Measurements from ENCODE around the gene HNRNPA1L2. TPM values are rescaled to one million over a fixed set of nuclear protein-coding genes. Genes with fewer than 3 reads are reported as not detected.

HNRNPA1L2 gene
- total RNA-seq, 1 experiment from 2014 or later: 10.6 TPM

DNA sequence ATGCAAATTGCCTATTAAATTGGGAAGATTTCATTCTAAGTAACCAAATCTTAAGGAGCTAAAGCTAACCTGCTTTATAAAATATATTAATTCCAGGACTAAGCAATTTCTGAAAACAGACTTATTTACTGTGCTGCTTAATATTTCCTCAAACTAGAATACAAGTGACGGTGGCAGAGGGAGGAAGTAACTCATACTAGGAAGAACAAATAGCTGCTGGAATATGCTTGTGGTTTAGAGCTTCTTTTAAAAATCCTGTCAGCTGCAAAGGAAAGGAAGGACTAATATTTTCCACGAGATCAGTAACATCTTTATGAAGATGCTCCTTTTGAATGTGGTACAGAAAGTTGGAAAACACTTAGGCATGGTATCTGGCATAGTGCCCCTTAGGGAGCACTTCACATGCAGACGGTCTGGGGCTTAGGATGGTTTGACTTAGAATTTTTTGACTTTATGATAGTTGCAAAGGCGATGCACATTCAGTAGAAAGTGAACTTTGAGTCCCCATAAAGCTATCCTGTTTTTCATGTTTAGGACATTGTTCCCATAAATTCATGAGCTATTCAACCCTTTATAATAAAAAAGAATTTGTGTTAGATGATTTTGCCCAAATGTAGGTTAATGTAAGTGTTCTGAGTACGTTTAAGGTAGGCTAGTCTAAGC lies 3.4 kb upstream of the HNRNPA1L2 start:
- no peak overlapping the region for H3K9ac ChIP-seq (ENCODE audit: extremely low read depth, insufficient read length, low read length)

More for the DNA sequence above, 3.4 kb upstream of the HNRNPA1L2 start:
- no peak overlapping the region for H3K23ac ChIP-seq (ENCODE audit: insufficient read length, low read depth, low read length)
- no peak overlapping the region for H2BK20ac ChIP-seq (ENCODE audit: low read depth, low read length, poor library complexity, severe bottlenecking)
- H3K27me3 Mint-ChIP-seq (ENCODE audit: low read depth): no peaks in the 10 kb centered on the region
- no peak overlapping the region for H2BK15ac ChIP-seq (ENCODE audit: low read depth, low read length)
- WGBS (ENCODE audit: extremely low coverage, insufficient read length, low lambda C conversion rate): no CpG with 5 or more reads among the region's 5 CpGs
- no peak overlapping the region for H2BK5ac ChIP-seq (ENCODE audit: insufficient read length, low read length)
- H3K9me3 Mint-ChIP-seq: no peaks in the 10 kb centered on the region
- peak overlapping the region in 1 of 3 experiments; percentile 74; a peak in 1 of 7 replicates for H3K27ac Mint-ChIP-seq
- no peak overlapping the region for H2AFZ ChIP-seq (ENCODE audit: low read length)
- no peaks in the 10 kb centered on the region for H3K79me2 ChIP-seq (ENCODE audit: insufficient read depth, low read length)
- no peak overlapping the region for H2BK12ac ChIP-seq (ENCODE audit: insufficient read length, low read depth, low read length)
- no peak for DNase-seq
- no peak overlapping the region for H3K4ac ChIP-seq (ENCODE audit: low read depth, low read length)
- H3K4me1 Mint-ChIP-seq: peaks cover 0 to 9% of the 10 kb centered on the region in 2 experiments; a peak in 3 of 4 replicates
- no peaks in the 10 kb centered on the region for H3K9me3 ChIP-seq (ENCODE audit: control insufficient read depth, low read depth, low read length)
- no peak overlapping the region for H2AK5ac ChIP-seq (ENCODE audit: insufficient read length, low read length)
- TF ChIP-seq, protein P1, sequence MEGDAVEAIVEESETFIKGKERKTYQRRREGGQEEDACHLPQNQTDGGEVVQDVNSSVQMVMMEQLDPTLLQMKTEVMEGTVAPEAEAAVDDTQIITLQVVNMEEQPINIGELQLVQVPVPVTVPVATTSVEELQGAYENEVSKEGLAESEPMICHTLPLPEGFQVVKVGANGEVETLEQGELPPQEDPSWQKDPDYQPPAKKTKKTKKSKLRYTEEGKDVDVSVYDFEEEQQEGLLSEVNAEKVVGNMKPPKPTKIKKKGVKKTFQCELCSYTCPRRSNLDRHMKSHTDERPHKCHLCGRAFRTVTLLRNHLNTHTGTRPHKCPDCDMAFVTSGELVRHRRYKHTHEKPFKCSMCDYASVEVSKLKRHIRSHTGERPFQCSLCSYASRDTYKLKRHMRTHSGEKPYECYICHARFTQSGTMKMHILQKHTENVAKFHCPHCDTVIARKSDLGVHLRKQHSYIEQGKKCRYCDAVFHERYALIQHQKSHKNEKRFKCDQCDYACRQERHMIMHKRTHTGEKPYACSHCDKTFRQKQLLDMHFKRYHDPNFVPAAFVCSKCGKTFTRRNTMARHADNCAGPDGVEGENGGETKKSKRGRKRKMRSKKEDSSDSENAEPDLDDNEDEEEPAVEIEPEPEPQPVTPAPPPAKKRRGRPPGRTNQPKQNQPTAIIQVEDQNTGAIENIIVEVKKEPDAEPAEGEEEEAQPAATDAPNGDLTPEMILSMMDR (conservative IDR thresholded peaks at IDR 0.05): no peak
- no peak overlapping the region for H2BK120ac ChIP-seq (ENCODE audit: low read depth, low read length, poor library complexity, severe bottlenecking)
- H4K5ac ChIP-seq (ENCODE audit: insufficient read length, low read depth, low read length): no peak overlapping the region
- no peak overlapping the region for H4K91ac ChIP-seq (ENCODE audit: insufficient read length, low read depth, low read length)
- no peaks in the 10 kb centered on the region for H3K79me1 ChIP-seq (ENCODE audit: insufficient read depth, low read depth, low read length, poor library complexity, severe bottlenecking)
- H3K18ac ChIP-seq (ENCODE audit: insufficient read length, low read depth, low read length): no peak overlapping the region
- H3K27ac ChIP-seq (ENCODE audit: insufficient read length, low read depth, low read length): no peak overlapping the region
- H3K36me3 Mint-ChIP-seq (ENCODE audit: insufficient read depth in 1 of 3, low read depth in 3 of 3): peaks cover 0 to 21% (median 2%) of the 10 kb centered on the region in 3 experiments; a peak in 3 of 7 replicates
- no peak overlapping the region for H3K4me3 Mint-ChIP-seq
- H4K8ac ChIP-seq (replicated peaks; ENCODE audit: insufficient read length, low read depth, low read length): no peak overlapping the region
- H3K14ac ChIP-seq (ENCODE audit: insufficient read depth, low read length): no peak overlapping the region
- H3K56ac ChIP-seq (ENCODE audit: insufficient read length, low read depth, low read length): no peak overlapping the region
- H3K27me3 ChIP-seq (ENCODE audit: insufficient read depth, low read length): no peaks in the 10 kb centered on the region
- no peak overlapping the region for H3K4me2 ChIP-seq (ENCODE audit: insufficient read depth, insufficient read length, low read length)
- H3K4me1 ChIP-seq (ENCODE audit: insufficient read depth, low read length): no peaks in the 10 kb centered on the region
- H3K23me2 ChIP-seq (ENCODE audit: insufficient read length, low read depth, low read length, poor library complexity, severe bottlenecking): no peaks in the 10 kb centered on the region
- H3T11ph ChIP-seq (ENCODE audit: low read length): no peak overlapping the region
- H4K20me1 ChIP-seq (ENCODE audit: control insufficient read depth, insufficient read depth, insufficient read length): no peaks in the 10 kb centered on the region
